Uterus (tissue), 2 donors: ENCODE measurements around the gene POLR3H.

Experiments
- POLR2A ChIP-seq, 2 donors: fragments of 450-650 bp; IDR thresholded peaks; one replicate each; pipeline ENCODE4 v1.6.1; 2016; ENCODE audit warnings: antibody characterized with exemption in 2 of 2, mild to moderate bottlenecking in 1 of 2, moderate library complexity in 1 of 2
- TF ChIP-seq, protein P1 (sequence below), 4 experiments: fragments of 200-600 bp in 2 of 4; fragments of 450-650 bp in 2 of 4; sonication (generic) in 2 of 4; IDR thresholded peaks; one replicate each; pipeline ENCODE4 v1.5.1; 2016 to 2019; ENCODE audit warnings: antibody characterized with exemption in 4 of 4, mild to moderate bottlenecking in 2 of 4, moderate library complexity in 1 of 4

GRCh38 chr22:41521126-41521525 lies 23.1 kb downstream of the POLR3H start:
- TF ChIP-seq, protein P1, sequence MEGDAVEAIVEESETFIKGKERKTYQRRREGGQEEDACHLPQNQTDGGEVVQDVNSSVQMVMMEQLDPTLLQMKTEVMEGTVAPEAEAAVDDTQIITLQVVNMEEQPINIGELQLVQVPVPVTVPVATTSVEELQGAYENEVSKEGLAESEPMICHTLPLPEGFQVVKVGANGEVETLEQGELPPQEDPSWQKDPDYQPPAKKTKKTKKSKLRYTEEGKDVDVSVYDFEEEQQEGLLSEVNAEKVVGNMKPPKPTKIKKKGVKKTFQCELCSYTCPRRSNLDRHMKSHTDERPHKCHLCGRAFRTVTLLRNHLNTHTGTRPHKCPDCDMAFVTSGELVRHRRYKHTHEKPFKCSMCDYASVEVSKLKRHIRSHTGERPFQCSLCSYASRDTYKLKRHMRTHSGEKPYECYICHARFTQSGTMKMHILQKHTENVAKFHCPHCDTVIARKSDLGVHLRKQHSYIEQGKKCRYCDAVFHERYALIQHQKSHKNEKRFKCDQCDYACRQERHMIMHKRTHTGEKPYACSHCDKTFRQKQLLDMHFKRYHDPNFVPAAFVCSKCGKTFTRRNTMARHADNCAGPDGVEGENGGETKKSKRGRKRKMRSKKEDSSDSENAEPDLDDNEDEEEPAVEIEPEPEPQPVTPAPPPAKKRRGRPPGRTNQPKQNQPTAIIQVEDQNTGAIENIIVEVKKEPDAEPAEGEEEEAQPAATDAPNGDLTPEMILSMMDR (IDR thresholded peaks at IDR 0.05): no peak
- TF ChIP-seq POLR2A (IDR thresholded peaks at IDR 0.05): no peak
